Measurements from ENCODE around the gene PRRC2C.
"Not testable (repeated sequence)": the region's sequence is repeated elsewhere in the genome, so short reads cannot be mapped to it uniquely, and the experiment has no call there.

The PRRC2C gene

DNA sequence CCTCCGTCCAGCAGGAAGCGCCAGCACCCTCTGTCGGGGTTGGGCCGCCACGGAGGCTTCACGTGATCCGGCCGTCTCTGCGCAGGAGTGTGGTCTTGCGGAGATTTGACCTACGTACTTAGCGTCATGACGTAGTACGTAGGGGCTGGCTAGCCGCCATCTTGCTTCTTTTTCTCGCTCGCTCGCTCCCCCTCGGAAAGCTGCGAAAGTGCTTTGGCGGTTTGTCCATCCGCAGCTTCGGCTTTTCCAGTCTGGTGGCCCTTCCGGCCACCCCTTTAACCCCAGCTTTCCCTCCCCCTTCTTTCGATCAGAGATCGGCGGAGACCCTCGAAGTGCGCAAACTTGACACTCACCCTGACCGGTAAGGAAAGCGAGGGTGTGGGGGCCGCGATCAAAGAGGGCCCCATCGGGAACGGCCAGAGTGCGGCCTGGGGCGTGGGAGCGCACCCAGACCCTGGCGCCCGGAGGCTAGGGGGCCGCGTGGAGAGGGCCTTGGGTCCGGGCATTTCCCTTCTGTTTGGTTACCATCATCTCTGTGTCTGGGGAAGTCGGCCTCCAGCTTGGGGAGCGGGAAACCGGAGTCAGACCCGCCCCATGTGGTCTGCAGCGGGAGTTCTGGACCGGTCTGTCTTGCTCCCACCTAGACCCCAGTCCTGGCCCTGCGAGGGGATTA, at the start of gene PRRC2C:
Gene PRRC2C, plus strand, starts transcription at position 156 of the 673 bp plus-strand sequence. CDS start 26,559 bp downstream, outside the sequence.
- DNase-seq (ENCODE audit: low spot score) = peak; percentile 98

DNA sequence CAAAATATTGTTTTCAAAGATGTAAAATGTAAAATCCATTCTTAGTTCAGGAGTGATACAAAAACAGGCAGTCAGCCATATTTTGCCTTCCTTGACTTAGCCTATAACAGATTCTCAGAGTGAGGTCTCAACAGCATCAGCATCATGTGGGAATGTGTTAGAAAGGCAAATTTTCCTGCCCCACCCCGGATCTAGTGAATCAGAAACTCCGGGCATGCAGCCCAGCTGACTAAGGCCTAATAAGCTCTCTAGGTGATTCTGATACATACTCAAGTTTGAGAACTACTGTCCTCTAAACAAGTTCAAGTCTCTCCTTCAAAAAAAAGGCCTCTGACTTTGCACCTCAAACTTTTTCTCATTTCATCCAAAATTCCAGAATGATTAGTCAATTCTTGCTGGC, 46.9 kb upstream of the PRRC2C start:
- DNase-seq (ENCODE audit: low spot score) = no peak

DNA sequence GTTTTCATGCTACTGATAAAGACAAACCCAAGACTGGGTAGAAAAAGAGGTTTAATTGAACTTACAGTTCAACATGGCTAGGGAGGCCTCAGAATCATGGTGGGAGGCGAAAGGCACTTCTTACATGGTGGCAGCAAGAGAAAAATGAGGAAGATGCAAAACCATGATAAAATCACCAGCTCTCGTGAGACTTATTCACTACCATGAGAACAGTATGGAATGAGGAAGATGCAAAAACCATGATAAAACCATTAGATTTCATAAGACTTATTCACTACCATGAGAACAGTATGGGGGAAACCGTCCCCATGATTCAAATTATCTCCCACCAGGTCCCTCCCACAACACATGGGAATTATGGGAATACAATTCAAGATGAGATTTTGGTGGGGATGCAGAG, 45.1 kb upstream of the PRRC2C start:
- DNase-seq (ENCODE audit: low spot score) = not testable (repeated sequence)

DNA sequence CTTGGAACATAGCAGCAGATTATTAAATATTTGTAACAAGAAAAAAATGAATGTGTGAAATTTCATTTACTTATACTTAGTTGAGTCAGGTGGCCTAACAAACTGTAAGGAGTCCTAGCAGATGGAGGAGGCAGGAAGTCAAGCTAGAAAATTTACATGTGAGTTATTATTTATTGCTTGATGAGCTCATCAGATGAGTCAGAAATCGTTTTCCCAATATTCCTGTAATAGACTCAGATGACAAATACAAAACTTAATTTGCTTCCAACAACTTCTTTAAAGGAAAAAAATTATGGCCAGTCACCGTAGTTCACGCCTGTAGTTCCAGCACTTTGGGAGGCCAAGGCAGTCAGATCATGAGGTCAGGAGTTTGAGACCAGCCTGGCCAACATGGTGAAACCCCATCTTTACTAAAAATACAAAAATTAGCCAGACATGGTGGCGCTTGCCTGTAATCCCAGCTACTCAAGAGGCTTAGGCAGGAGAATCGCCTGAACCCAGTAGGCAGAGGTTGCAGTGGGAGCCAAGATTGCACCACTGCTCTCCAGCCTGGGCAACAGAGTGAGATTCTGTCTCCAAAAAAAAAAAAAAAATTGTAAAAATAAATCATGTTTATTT, 43.9 kb upstream of the PRRC2C start:
- not testable (repeated sequence) for DNase-seq (ENCODE audit: low spot score)

DNA sequence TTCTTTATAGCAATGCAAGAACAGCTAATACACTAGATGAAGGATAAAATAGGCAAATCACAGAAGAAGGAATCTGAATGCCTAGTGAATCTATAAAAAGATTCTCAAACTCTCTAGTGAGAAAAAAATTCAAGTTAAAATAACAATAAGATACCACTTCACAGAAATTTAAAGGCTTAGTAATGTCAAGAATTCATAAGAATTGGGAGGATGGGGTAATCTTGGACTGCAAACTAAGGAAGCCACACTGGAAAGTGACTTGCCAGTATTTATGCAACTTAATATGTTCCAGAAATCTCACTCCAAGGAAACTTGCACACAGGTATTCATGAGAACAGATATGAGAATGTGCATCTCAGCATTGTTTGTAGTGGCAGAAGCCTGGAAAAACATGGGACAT, 38.9 kb upstream of the PRRC2C start:
- no peak for DNase-seq (ENCODE audit: low spot score)

DNA sequence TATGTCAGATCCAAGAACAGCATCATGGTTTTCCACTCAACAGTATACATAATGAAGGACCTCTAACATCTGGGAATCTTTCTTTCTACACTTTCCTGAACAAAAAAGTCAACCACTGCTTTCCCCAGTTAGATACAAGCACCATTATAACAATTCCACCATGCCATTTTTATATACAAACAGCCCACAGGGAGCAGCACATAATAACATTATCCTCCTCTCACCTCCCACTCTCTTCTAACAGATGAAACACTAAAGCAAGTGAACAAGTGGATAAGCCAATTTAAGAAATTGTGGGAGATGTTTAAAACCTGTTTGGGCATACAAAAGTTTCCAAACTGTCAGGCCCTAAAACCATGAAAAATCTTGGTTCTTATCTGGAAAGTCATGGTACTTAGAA, 29.4 kb upstream of the PRRC2C start:
- no peak for DNase-seq (ENCODE audit: low spot score)

DNA sequence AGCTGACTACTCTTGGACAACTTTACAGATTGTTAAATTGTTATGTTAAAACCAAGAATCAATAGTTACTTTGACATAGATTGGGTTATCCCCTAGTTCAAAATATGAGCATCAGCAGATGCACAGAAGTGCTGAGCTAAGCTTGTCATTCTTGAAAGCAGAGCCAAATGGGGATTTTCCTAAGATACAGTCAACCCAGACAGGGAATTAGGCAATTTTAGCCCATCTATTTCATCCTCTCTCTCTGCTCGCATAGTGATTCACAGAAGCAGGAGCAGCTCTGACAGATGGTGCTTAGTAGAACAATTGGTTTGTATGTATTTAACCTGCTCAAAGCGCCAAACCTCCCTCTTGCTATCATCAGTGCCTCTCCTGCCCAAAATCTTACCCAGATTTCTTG, 27.9 kb upstream of the PRRC2C start:
- DNase-seq (ENCODE audit: low spot score) = no peak

DNA sequence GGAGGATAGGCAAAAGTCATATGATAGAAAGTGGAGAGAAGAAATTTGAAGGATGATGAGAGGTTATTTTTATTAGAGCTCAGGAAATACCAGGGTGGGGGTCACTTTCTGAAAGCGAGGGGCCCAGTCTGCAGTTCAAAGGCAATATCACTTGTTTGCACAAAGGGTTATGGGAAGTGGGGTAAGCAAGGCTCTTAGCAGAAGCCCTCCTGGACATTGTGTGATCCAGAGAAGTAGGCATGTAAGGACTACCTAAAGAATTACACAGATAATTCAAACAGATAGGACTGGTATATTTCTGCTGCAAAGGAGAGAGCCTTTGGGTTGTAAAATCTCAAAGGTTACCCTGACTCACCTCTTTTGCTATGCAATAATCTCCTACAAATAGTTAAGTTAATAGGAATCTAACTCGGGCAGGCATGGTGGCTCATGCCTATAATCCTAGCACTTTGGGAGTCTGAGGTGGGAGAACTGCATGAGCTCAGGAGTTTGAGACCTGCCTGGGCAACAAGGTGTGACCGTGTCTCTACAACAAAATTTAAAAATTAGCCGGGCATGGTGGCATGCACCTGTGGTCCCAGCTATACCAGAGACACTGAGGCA, 25.2 kb upstream of the PRRC2C start:
- no peak for DNase-seq (ENCODE audit: low spot score)

DNA sequence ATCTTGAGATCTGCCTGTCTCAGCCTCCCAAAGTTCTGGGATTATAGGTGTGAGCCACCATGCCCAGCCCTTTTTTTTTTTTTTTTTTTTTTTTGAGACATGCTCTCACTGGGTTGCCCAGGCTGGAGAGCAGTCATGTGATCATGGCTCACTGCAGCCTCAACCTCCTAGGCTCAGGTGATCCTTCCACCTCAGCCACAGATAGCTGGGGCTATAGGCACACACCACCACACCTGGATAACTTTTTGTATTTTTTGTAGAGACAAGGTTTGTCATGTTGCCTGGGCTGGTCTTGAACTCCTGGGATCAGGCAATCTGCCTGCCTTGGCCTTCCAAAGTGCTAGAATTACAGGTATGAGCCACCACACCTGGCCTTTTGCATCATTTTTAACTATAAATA, 17.7 kb upstream of the PRRC2C start:
- no peak for DNase-seq (ENCODE audit: low spot score)

DNA sequence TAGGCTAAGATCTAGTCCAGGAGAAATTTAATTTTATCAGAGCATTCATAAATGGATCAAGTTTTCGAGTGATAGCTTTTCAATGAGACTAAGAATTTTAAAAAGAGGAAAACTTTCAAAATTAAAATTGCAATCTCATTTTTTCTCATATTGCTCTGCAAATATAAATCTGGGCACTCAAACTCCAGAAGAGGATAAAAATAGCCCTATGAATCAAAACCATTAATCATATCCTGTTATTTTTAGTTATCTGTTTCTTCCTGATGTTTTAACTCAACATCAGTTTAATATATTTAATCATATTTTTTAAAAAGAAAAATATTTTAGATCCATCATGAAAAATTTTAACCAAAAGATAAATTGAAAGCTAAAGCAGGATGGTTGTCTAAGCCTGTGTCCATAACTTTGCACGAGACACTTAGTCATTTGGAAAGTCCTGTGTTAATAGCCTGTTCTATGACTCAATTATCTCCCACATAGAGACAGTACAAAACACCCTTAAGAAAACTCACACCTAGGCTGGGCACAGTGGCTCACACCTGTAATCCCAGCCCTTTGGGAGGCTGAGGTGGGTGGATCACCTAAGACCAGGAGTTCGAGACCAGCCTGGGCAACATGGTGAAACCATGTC, 17.1 kb upstream of the PRRC2C start:
- DNase-seq (ENCODE audit: low spot score) = no peak

DNA sequence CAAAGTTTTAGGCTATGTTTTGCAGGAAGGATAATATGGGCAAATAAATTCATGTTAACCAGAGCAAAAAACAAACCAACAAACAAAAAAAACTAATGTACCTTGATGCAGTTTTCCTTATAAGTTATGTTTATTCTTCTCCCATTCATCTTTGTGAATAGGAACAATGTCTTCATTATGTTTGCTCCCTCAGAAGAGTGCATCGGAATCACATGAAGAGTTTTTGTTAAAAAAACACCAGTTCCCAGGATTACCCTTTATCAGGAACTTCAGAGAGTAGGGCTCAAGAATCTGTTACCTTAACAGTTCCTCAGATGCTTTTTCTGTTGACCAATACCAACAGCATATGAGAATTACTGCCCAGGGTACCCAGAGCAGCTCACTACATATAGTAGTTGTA, 14.6 kb upstream of the PRRC2C start:
- no peak for DNase-seq (ENCODE audit: low spot score)

DNA sequence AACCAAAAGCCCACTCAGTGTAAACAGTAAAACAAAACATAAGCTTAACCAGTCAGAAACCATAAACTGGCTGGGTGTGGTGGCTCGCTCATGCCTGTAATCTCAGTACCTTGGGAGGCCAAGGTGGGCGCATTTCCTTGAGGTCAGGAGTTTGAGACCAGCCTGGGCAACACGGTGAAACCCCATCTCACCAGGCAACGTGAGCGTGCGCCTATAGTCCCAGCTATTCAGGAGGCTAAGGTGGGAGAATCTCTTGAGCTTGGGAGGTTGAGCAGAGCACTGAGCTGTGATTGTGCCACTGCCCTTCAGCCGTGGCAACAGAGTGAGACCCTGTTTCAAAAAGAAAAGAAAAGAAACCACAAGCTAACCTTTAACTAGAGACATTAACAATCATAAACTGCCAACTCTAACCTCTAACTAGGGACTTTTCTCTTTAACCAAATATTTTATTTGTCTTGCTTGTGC, 13.1 kb upstream of the PRRC2C start:
- DNase-seq (ENCODE audit: low spot score) = no peak

DNA sequence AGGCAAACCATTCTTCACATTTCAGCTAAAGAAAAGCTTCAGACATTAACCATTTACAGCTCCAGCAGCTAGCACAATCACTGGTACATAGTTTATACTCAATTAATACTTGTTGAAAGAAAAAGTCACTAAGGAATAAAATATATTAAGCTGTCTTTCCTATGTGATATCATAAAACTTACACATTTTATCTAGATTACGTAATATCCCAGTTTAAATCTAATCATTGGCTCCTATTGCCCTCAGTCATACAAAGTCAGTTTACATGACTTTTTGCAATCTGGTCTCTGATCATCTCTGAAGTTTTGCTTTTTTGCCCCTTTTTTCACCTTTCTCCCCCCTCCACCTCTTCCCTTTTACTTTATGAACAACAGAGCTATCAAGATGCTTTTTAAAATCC, 8.5 kb upstream of the PRRC2C start:
- no peak for DNase-seq (ENCODE audit: low spot score)

DNA sequence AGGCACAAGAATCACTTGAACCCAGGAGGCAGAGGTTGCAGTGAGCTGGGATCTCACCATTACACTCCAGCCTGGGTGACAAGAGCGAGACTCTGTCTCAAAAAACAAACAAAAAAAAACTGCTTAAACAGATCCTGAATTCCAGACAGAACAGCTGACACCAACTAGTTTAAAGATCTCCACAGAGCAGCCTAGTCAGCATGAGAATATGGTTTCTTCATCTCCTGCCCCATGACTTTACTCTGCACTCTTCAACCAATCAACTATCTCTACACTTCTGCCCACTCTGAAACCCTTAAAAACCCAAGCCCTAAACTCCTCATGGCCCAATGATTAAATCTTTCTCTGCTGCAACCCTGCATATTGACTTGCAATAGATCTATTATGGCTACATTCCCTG, 7.5 kb upstream of the PRRC2C start:
- no peak for DNase-seq (ENCODE audit: low spot score)

DNA sequence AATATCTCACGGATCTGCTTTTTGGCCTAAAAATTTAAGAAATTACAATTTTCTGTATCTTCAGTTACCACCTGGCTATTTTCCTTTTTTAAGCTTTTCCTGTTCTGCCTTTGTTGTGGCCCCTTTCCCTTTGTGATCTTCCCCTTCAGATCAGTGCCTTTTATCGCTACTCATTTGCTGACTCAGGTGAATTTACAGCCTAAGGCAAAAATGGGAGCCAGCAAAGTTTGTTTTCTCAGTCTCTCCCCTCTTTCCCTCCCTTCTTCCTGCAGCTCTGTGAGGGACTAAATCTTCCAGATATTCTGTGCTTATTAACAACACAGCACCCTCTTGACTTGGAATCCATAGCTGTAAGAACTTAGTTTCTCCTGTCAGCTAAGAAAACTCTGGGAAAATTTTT, 5.3 kb upstream of the PRRC2C start:
- DNase-seq (ENCODE audit: low spot score) = no peak

DNA sequence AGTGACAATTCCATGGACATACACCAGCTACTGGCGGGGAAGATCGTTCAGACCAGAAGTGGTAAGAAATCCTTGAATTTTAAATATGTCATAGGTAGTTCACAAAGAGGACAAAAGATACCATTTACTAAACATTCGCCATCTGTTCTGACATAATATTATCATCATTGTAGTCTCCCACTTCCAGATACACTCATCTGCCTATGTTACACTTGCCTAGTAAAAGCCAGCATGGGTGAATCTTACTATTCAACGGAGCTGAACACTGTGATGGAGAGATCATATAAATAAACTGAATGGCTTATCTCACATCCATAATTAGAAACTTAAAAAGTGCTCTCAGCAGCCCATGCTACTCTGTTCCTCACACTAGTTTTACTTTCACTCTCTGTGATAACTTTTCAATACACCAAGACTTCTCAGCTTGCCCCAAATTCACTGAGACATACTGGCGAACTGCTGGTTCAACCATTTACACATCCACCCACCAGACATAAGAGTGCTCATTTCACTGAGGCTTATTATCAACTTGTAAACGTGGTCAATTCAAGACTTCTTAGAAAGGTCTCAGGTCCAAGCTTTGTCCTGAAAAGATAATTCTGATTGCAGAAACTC, 463 bp upstream of the PRRC2C start:
- DNase-seq (ENCODE audit: low spot score) = no peak

DNA sequence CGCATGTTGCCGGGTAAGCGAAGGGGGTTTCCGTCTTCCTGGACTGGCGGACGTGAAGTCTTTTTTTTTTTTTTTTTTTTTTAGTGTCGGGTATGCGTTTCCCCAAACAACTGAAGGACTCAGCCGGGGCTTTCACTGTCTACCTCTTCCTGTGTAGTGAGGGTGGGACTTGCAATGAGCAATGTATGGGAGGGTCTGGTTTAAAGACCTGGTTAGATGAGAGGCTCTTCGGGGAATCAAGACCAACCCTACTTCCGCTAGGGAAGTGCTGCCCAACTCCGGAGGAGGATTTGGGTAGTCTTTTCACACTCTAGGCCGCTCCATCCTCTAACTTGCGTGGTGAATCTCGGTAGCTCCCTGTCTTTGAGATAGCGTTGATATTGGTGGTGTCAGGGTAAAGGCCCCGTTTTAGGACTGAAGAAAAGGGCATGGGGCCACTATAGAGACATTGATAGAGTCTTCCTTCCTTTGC, 754 bp downstream of the PRRC2C start:
- DNase-seq (ENCODE audit: low spot score) = peak; percentile 42

DNA sequence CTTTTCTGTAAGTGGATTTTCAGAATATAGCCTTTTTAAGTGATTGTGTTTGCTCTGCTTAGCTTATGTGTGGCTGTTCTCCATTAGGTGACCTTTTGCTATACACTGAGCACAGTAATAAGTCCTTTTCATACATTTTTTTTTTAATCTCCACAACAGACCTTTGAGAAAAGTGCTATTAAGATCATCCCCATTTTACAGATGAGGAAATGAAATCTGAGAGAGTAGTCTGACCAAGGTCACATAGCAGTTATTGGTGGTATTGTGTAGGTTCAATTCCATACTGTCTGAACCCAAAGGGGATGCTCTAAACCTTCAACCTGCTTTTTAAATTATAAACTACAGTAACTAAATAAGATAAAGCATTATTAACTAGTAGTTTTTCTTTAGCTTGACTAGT, 1.7 kb downstream of the PRRC2C start:
- DNase-seq (ENCODE audit: low spot score) = no peak

DNA sequence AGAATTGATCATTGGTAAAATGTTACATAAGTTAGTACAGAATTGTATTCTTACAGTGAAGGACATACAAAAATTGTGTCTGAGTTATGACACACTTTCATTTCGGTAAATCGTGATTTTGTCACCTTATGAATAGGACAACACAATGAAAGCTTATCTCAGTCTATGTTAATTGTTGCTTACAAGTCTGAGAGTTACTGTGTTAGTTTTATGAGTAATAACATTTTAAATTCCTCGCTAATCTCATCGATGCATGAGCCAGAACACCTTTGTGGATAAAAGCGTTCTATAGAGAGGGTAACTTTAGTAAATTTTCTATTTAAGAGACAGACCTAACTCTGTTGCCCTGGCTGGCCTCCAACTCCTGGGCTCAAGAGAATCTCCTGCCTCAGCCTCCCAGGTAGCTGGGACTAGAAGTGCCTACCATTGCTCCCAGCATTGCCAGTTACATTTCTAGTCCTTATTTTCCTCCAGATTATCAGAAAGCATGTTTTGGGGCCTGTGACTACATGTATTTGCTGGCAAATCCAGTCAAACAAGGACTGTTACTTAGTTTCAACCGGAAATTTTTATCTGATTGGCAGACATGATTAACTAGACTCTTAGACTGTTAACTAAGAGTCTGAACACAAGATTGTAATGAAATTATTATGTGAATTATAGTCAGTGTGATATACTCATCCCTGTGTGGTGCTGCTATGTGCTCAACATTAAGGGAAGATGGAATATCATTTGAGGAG, 3.0 kb downstream of the PRRC2C start:
- DNase-seq (ENCODE audit: low spot score) = no peak

DNA sequence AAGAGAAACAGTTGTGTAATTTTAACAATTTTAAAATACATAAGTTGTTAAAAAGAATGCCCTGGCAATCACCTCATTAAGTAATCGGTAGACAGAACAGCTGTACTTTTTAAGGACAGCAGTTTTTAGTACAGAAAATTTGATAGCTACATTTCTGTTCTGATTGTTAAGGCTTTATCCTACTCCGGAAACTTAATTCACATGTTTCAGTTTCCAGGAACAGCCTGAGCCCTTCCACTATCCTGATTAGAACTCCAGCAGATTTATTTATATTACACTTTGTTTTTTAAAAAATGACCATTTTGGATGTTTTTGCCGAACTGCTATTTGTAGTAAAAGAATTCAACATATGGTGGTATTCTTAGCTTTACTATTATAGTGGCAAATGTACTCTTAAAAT, 8.7 kb downstream of the PRRC2C start:
- DNase-seq (ENCODE audit: low spot score) = no peak

DNA sequence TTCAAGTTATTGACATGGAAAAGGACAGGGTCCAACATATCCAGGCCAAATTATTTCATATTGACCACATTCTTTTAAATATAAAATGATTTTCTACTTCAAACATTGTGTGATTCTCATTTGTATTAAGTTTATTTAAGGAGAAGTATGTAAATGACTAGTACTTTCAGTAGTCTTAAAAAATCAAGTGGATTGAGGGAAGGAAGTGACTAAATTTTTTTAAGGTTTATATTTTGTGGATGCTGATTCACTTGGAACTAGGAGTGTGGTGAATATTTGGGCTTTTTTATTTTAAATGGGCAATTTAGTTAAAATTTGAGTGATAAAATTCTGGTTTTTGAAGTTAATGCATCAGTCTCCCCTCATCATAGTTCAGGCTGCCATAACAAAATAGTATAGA, 10.1 kb downstream of the PRRC2C start:
- no peak for DNase-seq (ENCODE audit: low spot score)

DNA sequence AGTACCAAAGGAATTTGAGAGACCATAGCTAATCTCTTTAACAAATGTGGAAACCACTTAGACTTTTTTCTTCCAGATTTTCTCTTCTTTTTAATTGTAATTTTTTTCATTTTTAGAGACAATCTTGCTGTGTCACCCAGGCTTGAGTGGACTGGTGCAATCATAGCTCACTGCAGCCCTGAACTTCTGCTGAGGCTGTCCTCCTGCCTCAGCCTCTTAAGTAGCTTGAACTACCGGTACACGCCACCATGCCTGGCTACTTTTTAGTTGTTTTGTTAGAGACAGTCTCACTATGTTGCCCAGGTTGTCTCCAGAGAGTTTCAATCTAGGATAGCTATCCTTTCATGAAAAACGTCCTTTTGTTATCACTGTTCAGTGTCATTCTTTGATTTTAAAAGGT, 15.0 kb downstream of the PRRC2C start:
- no peak for DNase-seq (ENCODE audit: low spot score)
